Spleen (tissue), 7 donors: ENCODE results near the gene CACNG7.

Experiments
- CTCF ChIP-seq, 11 experiments: fragments of 200-600 bp in 7 of 11; fragments of 450-650 bp in 4 of 11; sonication (generic) in 4 of 11; IDR thresholded peaks in 8 of 11; conservative IDR thresholded peaks in 3 of 11; 1 replicate in 7 of 11; 2 replicates in 4 of 11; pipeline versions ENCODE4 v1.4.0 to v1.8.0; 2016 to 2021; ENCODE audit warnings: antibody characterized with exemption in 11 of 11, inconsistent platforms in 4 of 11, mild to moderate bottlenecking in 1 of 11
- POLR2A ChIP-seq, 3 donors: fragments of 450-650 bp; IDR thresholded peaks; one replicate each; pipeline ENCODE4 v1.5.1; 2017; ENCODE audit warnings: antibody characterized with exemption in 3 of 3, mild to moderate bottlenecking in 1 of 3
- POLR2AphosphoS5 ChIP-seq, 3 donors: sonication (generic); formaldehyde crosslinking; IDR thresholded peaks; one replicate each; pipeline ENCODE4 v1.5.1; 2017; ENCODE audit warnings: antibody characterized with exemption in 3 of 3
- donor health status: DM: no; HTN: no; CAD: no; lungs with moderate emphysema.
- donor health status: DM: no; HTN: no; CAD: no.
- donor health status: DM: no; HTN: no; CAD: no.

DNA sequence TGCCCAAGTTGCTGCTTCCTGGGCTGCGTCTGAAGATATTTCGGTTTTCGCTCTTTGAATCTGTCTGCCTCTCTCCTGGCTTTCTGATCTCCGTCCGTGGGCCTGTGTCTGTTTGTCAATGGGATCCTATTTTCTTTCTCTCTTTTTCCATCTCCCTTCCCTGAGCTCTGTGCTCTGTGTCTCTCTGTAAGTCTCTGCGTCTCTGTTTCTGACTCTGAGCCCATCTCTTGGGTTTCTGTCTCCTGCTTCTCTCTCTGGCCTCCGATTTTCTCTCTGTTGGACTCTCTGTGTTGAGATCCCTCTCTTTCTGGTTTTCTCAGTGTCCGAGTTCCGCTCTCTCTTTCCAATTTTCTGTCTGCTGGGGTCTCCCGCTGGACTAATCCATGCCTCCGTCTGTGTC lies 25.3 kb upstream of the CACNG7 start:
- TF ChIP-seq POLR2AphosphoS5 (IDR thresholded peaks at IDR 0.05): no peak
- TF ChIP-seq CTCF (IDR thresholded peaks at IDR 0.05 in 8 of 11, conservative IDR thresholded peaks at IDR 0.05 in 3 of 11): no peak
- no peak for TF ChIP-seq POLR2A (IDR thresholded peaks at IDR 0.05)
